ENCODE data around the gene SPAG5. TPM values are rescaled to one million over a fixed set of nuclear protein-coding genes. Genes with fewer than 3 reads are reported as not detected.

SPAG5 gene
- total RNA-seq, 1 donor from 2014 or later, result 1.0 TPM

- no peaks in the 10 kb centered on the region for H3K27me3 ChIP-seq (ENCODE audit: low read depth)
- intact Hi-C loops (cut with micrococcal nuclease), result no loop called here
Observed at GRCh38 chr17:28538296-28538895, 60.4 kb downstream of the SPAG5 start.

GRCh38 chr17:28537219-28537610 is 61.6 kb downstream of the SPAG5 start:
- no peak for DNase-seq
- H3K36me3 ChIP-seq, result no peaks in the 10 kb centered on the region
- TF ChIP-seq CTCF (IDR thresholded peaks at IDR 0.05; ENCODE audit: borderline replicate concordance), result no peak
- H3K27ac ChIP-seq (replicated peaks), result no peak overlapping the region
- no peaks in the 10 kb centered on the region for H3K9me3 ChIP-seq (replicated peaks)
- intact Hi-C loops (cut with micrococcal nuclease), result no loop called here
- no peak overlapping the region for H3K4me3 ChIP-seq
- peaks cover 11% of the 10 kb centered on the region for H3K27me3 ChIP-seq (ENCODE audit: low read depth)
- no peaks in the 10 kb centered on the region for H3K4me1 ChIP-seq

More at GRCh38 chr17:28538296-28538895, 60.4 kb downstream of the SPAG5 start:
- no peak for TF ChIP-seq CTCF (IDR thresholded peaks at IDR 0.05; ENCODE audit: borderline replicate concordance)
- no peaks in the 10 kb centered on the region for H3K4me1 ChIP-seq
- no peak for DNase-seq
- no peaks in the 10 kb centered on the region for H3K36me3 ChIP-seq
- H3K9me3 ChIP-seq (replicated peaks), result no peaks in the 10 kb centered on the region
- no peak overlapping the region for H3K27ac ChIP-seq (replicated peaks)
- H3K4me3 ChIP-seq, result no peak overlapping the region

GRCh38 chr17:28536532-28537218 is 62.1 kb downstream of the SPAG5 start:
- peaks cover 15% of the 10 kb centered on the region for H3K27me3 ChIP-seq (ENCODE audit: low read depth)
- H3K27ac ChIP-seq (replicated peaks), result no peak overlapping the region
- TF ChIP-seq CTCF (IDR thresholded peaks at IDR 0.05; ENCODE audit: borderline replicate concordance), result no peak
- intact Hi-C loops (cut with micrococcal nuclease), result no loop called here
- H3K4me3 ChIP-seq, result no peak overlapping the region
- no peaks in the 10 kb centered on the region for H3K9me3 ChIP-seq (replicated peaks)
- H3K36me3 ChIP-seq, result no peaks in the 10 kb centered on the region
- DNase-seq, result no peak
- no peaks in the 10 kb centered on the region for H3K4me1 ChIP-seq

- Histone ChIP-seq H3K36me3 (no peaks in the 10 kb centered on the region), H3K27ac (replicated peaks) (no peak overlapping the region), H3K27me3 (ENCODE audit: low read depth) (peaks cover 26% of the 10 kb centered on the region), H3K4me1 (no peaks in the 10 kb centered on the region), H3K4me3 (no peak overlapping the region), H3K9me3 (replicated peaks) (no peaks in the 10 kb centered on the region)
- no peak for DNase-seq
- no peak for TF ChIP-seq CTCF (IDR thresholded peaks at IDR 0.05; ENCODE audit: borderline replicate concordance)
- intact Hi-C loops (cut with micrococcal nuclease), result no loop called here
Observed at GRCh38 chr17:28534740-28535375, 64.0 kb downstream of the SPAG5 start.

- Histone ChIP-seq H3K9me3 (replicated peaks) (no peaks in the 10 kb centered on the region), H3K36me3 (no peaks in the 10 kb centered on the region), H3K27ac (replicated peaks) (no peak overlapping the region), H3K4me3 (no peak overlapping the region), H3K27me3 (ENCODE audit: low read depth) (peaks cover 26% of the 10 kb centered on the region), H3K4me1 (no peaks in the 10 kb centered on the region)
- intact Hi-C loops (cut with micrococcal nuclease), result no loop called here
- DNase-seq, result no peak
- TF ChIP-seq CTCF (IDR thresholded peaks at IDR 0.05; ENCODE audit: borderline replicate concordance), result no peak
Observed at GRCh38 chr17:28533091-28533807, 65.6 kb downstream of the SPAG5 start.
